DMS153 (cell line): ENCODE results near the gene SEMA6C.

Experiments
- DNase-seq: peaks from one replicate; lab custom pipeline; 2025; lab: John Stamatoyannopoulos, UW

The SEMA6C gene

GRCh38 chr1:151158326-151158725 is 11.9 kb upstream of the SEMA6C start:
- no peak for DNase-seq

- DNase-seq: no peak
Measured at GRCh38 chr1:151157067-151157531, 10.7 kb upstream of the SEMA6C start.

- peak; percentile 18 for DNase-seq
Measured at GRCh38 chr1:151156515-151156819, 10.0 kb upstream of the SEMA6C start, which contains the start of gene TNFAIP8L2. TSS of gene TNFAIP8L2 (plus strand) at chr1:151156649. CDS start at chr1:151158698, 2,049 bp downstream.

- DNase-seq: no peak
Measured at GRCh38 chr1:151147665-151148064, 1.2 kb upstream of the SEMA6C start.

- DNase-seq: no peak
Measured at GRCh38 chr1:151147132-151147503, 687 bp upstream of the SEMA6C start.

DNA sequence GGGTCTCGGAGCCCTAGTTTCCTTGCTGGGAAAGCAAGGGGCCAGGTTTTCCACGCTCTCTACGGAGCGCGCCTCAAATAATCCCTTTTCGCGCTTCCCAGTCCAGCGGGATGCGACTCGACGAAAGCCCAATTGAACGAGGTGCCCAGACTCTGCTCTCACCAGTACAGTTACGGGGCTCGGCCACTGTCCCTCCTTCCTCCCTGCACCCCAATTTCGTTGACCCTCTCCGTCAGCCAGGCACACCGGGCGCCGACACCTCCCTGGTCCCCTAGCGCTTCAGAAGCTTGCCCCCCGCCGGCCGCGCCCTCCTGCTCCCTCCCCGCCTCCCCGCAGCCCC is 389 bp downstream of the SEMA6C start:
- DNase-seq: no peak

DNA sequence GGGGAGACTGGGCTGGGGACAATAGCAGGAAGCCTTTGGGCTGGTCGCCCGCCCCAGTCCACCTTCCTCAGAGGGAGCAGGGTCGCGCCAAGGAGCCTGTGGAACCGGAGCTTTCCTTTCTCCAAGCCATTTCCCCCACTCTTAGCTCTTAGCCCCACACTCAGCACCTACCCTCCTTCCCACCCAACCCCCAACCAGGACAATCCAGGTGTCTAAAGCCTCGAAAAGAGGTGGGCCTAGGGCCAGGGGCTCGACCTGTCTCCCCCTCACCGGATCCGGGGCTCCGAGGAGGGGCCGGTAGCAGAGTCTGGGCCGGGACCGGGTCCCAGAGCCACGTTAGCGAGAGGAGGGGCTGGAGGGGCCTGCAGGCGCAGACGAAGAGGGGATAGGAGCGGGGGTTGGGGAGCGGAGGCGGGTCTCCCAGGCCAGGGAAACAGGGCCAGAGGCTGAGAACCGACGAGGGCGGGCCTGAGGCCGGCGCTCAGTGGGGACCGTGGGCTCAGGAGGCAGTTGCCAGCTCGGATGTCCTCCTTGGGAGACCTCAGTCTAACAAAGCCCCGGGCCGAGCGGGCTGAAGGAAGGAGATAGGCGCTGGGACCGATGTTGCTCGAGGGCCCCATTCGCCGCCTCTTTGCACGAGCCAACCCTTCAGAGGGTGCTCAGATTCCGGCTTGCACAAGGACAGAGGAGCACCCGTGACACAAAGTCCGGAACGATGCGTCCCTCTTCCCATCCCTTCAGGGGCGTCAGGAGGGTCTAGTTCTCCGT is 943 bp downstream of the SEMA6C start:
- no peak for DNase-seq

- DNase-seq: no peak
Measured at GRCh38 chr1:151144474-151145303, 1.7 kb downstream of the SEMA6C start.

DNA sequence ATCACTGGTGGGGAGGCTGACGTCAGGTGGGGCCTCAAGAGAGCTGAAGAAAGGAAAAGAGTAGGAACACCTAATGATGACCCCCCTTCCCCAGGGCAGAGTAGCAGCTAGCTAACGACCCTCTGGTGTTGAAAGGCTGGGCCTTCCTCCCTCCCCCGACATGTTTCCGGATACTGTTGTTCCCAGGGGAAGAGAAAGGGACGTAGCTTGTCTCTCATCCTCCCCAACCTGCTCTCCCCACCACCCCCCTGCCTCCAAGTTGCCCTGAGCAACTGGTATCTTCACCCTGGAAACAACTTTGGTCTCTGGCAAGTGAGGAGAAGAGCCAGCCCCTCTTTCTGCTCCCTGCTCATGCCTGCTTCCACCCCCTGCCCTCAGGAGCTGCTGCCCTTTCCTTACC is 2.4 kb downstream of the SEMA6C start:
- no peak for DNase-seq

DNA sequence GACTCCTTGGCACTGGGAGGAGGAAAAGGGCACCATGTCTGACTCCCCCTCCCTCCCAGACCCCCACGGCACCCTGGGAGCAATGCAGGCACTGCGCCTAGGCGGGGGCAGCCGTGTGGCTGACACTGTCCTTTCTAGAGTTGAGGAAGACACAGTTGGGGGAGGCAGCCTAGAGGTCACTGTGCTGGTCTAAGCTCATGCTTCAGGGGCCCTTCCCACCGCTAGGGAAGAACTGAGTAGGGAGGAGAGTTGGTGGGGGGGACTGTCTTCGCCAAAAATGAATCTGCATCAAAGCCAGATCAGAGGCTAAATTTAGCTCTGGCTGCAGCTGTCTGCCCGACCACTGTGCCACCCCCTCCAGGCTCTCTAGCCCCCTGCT is 3.4 kb downstream of the SEMA6C start:
- no peak for DNase-seq

DNA sequence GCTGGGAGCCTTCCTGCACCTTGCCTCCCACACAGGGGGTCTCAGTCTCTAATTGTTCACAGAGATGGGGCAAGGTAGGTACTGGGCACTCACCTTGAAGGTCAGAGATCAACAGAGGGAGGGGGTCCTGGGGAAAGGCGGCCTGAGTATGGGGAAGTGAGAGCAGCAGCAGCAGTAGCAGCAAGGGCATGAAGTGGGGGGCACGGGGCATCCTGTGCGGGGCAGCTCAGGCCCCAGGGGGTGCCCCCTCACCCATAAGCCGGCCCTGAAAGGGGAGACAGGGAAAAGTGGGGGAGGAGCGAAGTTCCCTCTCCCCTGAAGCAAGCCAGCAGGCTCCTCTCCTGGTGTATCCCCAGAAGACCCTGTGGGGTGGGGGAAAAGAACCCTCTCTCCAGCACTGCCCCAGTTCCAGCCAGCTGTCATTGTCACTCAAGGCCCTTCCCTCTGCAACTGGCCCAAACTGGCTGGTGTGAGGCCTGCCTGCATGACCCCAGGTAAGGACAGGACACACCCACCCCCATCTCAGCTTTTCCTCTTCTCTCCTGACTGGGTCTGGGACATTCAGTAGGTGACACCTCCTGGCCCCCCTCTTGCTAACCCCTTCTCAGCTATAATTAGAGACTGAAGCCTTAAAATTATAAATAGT is 3.9 kb downstream of the SEMA6C start:
- no peak for DNase-seq

- DNase-seq: no peak
Measured at GRCh38 chr1:151137789-151138188, 8.6 kb downstream of the SEMA6C start.

DNA sequence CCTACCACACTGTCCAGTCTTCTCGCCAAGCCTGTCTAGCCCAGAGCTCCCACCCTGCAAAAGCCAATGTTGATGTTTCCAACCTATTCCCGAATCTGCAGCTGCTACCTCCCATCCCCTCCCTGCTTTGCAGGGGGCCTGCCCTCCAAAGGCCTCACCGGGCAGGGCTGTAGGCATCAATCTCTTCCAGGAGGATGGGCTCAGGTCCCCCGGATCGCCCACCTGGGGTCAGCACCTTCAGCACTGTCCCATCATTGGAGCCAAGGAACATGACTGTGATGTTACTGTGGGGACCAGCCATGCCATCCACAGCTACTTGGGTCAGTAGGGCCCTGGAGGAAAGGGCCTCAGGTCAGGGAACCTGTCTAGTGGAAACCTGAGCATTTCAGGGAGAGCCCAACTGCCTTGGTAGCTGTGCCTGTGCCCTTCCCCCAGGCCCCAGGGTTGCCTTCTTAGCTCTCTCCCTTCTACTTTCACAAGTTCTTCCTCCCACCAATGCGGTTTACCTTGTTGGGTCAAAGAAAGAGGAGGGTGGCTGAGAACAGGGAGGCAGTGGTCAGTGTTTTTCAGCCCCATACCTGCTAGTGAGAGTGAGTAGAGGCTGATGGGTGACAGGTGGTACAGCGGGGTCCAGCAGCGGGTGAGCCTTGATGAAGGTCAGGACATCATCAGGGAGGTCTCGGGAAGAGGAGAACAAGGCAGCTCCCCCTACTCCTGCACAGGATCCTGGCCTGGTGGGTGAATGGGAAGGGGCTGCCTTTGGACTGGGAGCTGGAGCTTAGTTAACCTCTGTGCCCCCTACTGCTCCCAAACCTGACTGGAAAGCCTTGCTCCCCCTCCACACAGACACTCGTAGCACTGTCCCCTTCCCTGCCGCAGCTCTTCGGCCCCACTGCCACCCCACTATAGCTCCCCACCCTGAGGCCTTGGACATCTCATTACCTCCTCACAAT is 10.7 kb downstream of the SEMA6C start:
- DNase-seq: no peak

- no peak for DNase-seq
Measured at GRCh38 chr1:151134991-151135390, 11.4 kb downstream of the SEMA6C start.

GRCh38 chr1:151134396-151134795 is 12.0 kb downstream of the SEMA6C start:
- no peak for DNase-seq

DNA sequence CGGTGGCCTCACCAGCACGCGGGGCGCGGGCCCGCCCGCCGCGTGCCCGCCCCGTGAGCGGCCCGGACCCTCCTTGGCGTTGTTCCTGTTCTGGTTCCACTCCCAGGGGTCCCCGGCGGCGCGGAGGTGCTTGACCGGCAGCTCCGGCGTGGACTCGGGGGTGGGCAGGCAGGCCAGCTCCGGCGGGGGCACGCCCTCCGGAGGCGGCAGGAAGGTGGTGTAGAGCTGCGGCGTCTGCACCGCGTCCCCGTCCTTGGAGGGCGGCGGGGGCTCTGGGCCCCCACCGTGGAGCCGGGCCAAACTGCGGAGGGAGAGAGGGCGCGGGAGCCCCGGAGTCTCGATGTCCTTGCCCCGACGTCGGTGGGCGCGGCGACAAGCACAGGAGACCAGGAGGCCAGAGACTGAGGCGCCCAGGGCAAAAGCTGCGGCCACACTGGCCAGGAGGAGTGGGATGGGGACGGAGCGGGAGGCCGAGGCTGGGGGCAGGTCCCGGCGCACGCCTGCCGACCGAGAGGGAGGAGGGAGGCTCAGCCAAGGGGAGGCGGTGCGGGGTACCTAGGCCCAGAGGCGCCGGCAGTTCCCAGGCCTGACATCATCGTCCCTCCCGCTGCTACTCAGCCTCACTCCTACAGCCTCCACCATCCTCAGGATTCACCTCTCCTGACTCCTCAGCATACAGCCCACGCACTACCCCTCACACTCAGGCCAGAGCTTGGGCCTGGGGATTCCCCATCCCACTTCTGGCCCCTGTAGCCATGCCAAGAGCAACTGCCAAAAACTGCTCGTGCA is 13.2 kb downstream of the SEMA6C start:
- no peak for DNase-seq

- DNase-seq: no peak
Measured at GRCh38 chr1:151132335-151133017, 14.0 kb downstream of the SEMA6C start.

DNA sequence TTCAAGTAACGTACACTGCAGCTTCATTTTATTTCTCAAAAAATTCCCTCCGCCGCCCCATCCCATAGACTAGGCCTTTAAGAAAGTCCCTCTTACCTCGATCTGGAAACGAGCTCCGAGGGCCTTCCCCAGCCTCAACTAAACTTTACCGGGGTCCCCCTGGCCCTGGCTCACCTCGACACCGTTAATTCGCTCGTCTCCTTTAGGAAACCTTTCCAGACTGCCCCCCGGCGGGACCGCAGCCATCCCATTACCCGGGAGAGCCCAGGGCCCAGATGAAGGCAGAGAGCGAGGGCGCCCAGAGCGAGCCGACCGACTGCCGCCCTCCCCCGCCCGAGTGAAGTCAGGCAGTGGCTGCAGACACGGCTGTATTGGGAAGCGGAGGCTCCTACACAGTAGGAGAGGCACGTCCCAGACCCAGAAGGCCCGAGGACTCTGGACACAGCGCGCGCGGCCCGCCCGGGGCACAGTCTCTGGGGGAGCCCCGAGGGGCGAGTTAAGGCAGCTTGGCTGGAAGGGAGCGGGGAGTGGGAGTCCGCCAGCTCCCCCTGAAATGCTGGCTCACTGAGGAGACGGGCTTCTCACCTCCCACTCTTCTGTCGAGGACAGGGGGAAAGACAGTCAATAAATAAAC is 14.6 kb downstream of the SEMA6C start:
- no peak for DNase-seq

DNA sequence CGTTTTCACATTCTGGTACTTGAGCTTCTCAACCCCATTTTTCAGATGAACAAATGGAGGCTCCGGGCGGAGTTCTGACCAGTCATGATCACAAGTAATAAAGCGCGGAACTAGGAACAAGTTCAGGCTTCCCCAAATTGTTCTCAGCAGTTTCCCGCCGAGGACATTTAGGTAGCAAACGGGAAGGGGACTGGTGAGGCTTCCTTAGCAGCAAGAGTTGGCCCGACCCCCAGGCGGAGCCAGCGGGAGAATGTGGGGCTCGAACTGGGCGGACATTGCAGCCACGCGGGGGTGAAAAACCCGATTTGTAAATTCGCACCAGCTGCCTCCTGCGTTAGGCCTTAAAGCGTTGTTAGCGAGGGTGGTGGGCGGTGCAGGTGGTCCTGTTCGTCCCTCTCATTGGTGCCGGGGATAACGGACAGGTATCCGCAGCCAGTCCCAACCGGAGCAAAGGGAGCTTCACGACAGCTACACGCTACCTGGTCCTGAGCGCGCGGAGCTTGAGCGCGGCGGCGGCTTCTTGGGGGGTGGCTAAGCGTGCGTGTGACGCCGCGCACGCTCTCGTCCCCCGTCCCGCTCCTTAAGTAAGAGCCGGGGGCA is 15.3 kb downstream of the SEMA6C start:
- DNase-seq: peak; percentile 96

GRCh38 chr1:151128800-151129199 is 17.6 kb downstream of the SEMA6C start:
- no peak for DNase-seq
